Sigmoid colon (tissue), 7 donors: ENCODE results near the gene PRX. TPM values are rescaled to one million over a fixed set of nuclear protein-coding genes. Genes with fewer than 3 reads are reported as not detected.

Source experiments
- DNase-seq: peaks from one replicate; pipeline ENCODE4 v3.0.0-alpha.2; 2019
- H3K27ac ChIP-seq, 4 donors: fragments of 200-600 bp; sonication (generic); one replicate each; pipeline ENCODE4 v1.5.1; 2016 to 2019; ENCODE audit warnings: mild to moderate bottlenecking in 1 of 4
- H3K27me3 ChIP-seq, 3 donors: fragments of 200-600 bp; sonication (generic); one replicate each; pipeline ENCODE4 v1.5.1; 2019; ENCODE audit warnings: mild to moderate bottlenecking in 1 of 3
- H3K36me3 ChIP-seq, 4 donors: fragments of 200-600 bp; sonication (generic); one replicate each; pipeline ENCODE4 v1.5.1; 2016 to 2019
- H3K4me1 ChIP-seq, 4 donors: fragments of 200-600 bp; sonication (generic); one replicate each; pipeline ENCODE4 v1.5.1; 2017 to 2019
- H3K4me3 ChIP-seq, 4 donors: fragments of 200-600 bp; sonication (generic); one replicate each; pipeline ENCODE4 v1.5.1; 2017 to 2019; ENCODE audit warnings: mild to moderate bottlenecking in 2 of 4, moderate library complexity in 1 of 4
- H3K9me3 ChIP-seq, 4 donors: fragments of 200-600 bp in 3 of 4; sonication (generic) in 3 of 4; one replicate each; pipeline versions ENCODE4 v1.5.1 to v1.6.1; 2013 to 2019
- EP300 ChIP-seq, 4 donors: sonication (generic); formaldehyde crosslinking; IDR thresholded peaks; one replicate each; pipeline ENCODE4 v1.6.1; 2017; ENCODE audit warnings: antibody characterized with exemption in 4 of 4
- POLR2A ChIP-seq, 2 donors: fragments of 450-650 bp; IDR thresholded peaks; one replicate each; pipeline ENCODE4 v1.6.1; 2016; ENCODE audit warnings: antibody characterized with exemption in 2 of 2, mild to moderate bottlenecking in 2 of 2, moderate library complexity in 2 of 2
- POLR2AphosphoS5 ChIP-seq, 4 donors: sonication (generic); formaldehyde crosslinking; IDR thresholded peaks; one replicate each; pipeline ENCODE4 v1.6.1; 2017; ENCODE audit warnings: antibody characterized with exemption in 4 of 4
- WGBS, 2 donors: extraction: QIAGEN DNeasy Blood & Tissue Kit; methylation state at CpG; one replicate each; pipeline ENCODE4 v1.1.7; 2013; 5-methylcytosine and 5-hydroxymethylcytosine counted together
- intact Hi-C: fragments of 100-400 bp; cut with DNase I; formaldehyde crosslinking; loops from one replicate; pipeline ENCODE4 v1.15.1; 2023
- polyA plus RNA-seq, 3 donors: library from polyadenylated mRNA; stranded (reverse); fragments of 200-250 nt; gene quantifications; one replicate each; pipeline ENCODE4 v1.2.3, GENCODE V29; 2013
- total RNA-seq, 4 donors: library from RNA; depleted of rRNA; stranded (reverse); fragments of >200 nt; gene quantifications; one replicate each; pipeline ENCODE4 v1.1.0, GENCODE V29; 2016
- TF ChIP-seq, protein P1 (sequence below), 4 experiments: fragments of 450-650 bp in 3 of 4; fragments of 200-600 bp in 1 of 4; IDR thresholded peaks; one replicate each; pipeline ENCODE4 v1.5.1; 2016 to 2019; ENCODE audit warnings: antibody characterized with exemption in 4 of 4, mild to moderate bottlenecking in 3 of 4, moderate library complexity in 2 of 4
- donor health status: healthy with polysubstance abuse.
- donor health status: Bipolar disorder and iron deficiency.
- donor health status: healthy.

Gene PRX
- total and polyA plus RNA-seq, 7 donors, result 0.69 to 8.6 (median 3.5) TPM

DNA sequence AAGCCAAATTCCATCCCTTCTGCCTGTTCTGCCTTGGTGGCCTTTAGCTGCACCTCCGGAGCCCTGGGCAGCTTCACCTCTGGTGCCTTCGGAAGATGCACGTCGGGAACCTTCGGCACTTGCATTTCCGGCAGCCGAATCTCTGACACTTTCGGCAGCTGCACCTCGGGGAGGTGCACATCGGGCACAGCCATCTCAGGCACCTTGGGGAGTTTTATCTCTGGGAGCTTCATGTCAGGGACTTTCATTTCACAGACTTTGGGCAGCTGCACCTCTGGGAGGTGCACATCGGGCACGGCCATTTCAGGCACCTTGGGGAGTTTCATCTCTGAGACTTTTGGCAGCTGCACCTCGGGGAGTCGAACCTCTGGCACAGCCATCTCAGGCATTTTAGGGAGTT lies 17.2 kb downstream of the PRX start:
- 89 to 90% methylated on average over 14 of the region's 14 CpGs for WGBS, 2 donors
- no peak overlapping the region for H3K4me3 ChIP-seq
- no peak for DNase-seq
- no peaks in the 10 kb centered on the region for H3K9me3 ChIP-seq
- intact Hi-C loops, result no loop called here
- no peak overlapping the region for H3K27ac ChIP-seq
- H3K4me1 ChIP-seq, result no peaks in the 10 kb centered on the region
- TF ChIP-seq, protein P1, sequence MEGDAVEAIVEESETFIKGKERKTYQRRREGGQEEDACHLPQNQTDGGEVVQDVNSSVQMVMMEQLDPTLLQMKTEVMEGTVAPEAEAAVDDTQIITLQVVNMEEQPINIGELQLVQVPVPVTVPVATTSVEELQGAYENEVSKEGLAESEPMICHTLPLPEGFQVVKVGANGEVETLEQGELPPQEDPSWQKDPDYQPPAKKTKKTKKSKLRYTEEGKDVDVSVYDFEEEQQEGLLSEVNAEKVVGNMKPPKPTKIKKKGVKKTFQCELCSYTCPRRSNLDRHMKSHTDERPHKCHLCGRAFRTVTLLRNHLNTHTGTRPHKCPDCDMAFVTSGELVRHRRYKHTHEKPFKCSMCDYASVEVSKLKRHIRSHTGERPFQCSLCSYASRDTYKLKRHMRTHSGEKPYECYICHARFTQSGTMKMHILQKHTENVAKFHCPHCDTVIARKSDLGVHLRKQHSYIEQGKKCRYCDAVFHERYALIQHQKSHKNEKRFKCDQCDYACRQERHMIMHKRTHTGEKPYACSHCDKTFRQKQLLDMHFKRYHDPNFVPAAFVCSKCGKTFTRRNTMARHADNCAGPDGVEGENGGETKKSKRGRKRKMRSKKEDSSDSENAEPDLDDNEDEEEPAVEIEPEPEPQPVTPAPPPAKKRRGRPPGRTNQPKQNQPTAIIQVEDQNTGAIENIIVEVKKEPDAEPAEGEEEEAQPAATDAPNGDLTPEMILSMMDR (IDR thresholded peaks at IDR 0.05), result no peak
- TF ChIP-seq POLR2A (IDR thresholded peaks at IDR 0.05) (no peak), POLR2AphosphoS5 (IDR thresholded peaks at IDR 0.05) (no peak), EP300 (IDR thresholded peaks at IDR 0.05) (no peak)
- H3K27me3 ChIP-seq, result no peaks in the 10 kb centered on the region
- no peaks in the 10 kb centered on the region for H3K36me3 ChIP-seq

DNA sequence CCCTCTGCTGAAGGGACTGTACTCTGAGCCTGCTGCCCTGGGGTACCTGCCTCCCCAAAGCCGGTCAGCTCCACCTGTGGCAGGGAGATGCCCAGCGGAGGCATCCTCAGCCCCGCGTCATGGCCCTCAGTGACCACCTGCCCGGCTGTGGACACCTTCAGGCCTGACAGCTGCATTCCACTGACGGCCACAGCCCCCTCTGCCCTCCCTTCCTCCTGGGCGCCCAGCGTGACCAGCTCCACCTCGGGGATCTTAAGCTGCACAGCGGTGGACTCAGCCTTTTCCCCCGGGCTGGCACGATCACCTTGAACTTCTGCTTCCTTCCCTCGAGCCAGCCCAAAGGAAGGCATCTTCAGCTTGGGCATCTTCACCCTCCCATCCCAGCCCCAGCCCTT lies 18.4 kb downstream of the PRX start:
- H3K4me1 ChIP-seq, result no peaks in the 10 kb centered on the region
- H3K36me3 ChIP-seq, result no peaks in the 10 kb centered on the region
- intact Hi-C loops, result no loop called here
- H3K4me3 ChIP-seq, result no peak overlapping the region
- H3K9me3 ChIP-seq, result no peaks in the 10 kb centered on the region
- H3K27me3 ChIP-seq, result no peaks in the 10 kb centered on the region
- TF ChIP-seq POLR2AphosphoS5 (IDR thresholded peaks at IDR 0.05) (no peak), POLR2A (IDR thresholded peaks at IDR 0.05) (no peak), EP300 (IDR thresholded peaks at IDR 0.05) (no peak)
- TF ChIP-seq, protein P1 (IDR thresholded peaks at IDR 0.05), result no peak
- no peak overlapping the region for H3K27ac ChIP-seq
- 76 to 77% methylated on average over 13 of the region's 13 CpGs for WGBS, 2 donors
- DNase-seq, result no peak

DNA sequence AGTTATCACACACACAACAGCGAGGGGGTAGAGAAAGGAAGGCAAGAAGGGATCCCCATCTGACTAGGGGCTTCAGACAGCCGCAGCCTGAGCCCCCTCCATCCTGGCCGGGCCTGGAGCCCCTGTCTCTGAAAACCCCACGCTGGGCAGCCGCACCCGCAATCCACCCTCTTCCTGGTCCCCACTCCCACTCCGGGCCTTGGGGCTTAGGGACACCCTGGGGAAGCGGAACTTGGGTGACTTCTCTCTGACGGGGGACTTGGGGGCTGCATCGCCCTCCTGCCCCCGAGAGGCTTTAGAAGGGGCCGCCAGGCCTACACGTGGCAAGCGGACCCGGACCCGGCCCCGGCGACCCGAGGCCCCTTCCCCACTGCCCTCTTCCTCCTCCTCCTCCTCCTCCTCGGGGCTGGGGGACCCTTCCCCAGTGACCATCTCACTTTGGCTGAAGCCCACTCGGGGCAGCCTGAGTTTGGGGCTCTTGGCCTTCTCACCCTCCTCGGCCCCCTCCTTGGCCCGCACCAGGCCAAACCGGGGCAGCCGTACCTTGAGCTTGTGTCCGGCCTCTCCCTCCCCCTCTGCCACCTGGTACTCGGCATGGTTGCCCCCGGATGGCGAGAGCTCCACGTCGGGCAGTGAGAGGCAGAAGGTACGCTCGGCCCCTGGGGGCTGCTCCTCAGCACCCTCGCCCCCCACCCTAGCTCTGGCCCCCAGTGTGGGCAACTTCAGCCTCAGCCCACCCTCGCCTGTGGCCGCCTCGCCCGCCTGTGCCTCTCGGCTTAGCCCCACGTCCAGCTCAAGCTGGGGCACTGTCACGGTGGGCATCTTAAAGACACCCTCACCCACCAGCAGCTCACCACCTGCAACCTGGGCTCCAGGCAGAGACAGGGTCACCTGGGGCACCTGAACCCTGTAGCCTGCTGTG lies 19.0 kb downstream of the PRX start:
- no peaks in the 10 kb centered on the region for H3K27me3 ChIP-seq
- no peaks in the 10 kb centered on the region for H3K36me3 ChIP-seq
- H3K4me3 ChIP-seq, result no peak overlapping the region
- WGBS, 2 donors, result 92 to 93% methylated on average over 41 of the region's 41 CpGs
- H3K9me3 ChIP-seq, result no peaks in the 10 kb centered on the region
- H3K4me1 ChIP-seq, result no peaks in the 10 kb centered on the region
- TF ChIP-seq EP300 (IDR thresholded peaks at IDR 0.05), result no peak
- intact Hi-C loops, result no loop called here
- DNase-seq, result no peak
- no peak overlapping the region for H3K27ac ChIP-seq

DNA sequence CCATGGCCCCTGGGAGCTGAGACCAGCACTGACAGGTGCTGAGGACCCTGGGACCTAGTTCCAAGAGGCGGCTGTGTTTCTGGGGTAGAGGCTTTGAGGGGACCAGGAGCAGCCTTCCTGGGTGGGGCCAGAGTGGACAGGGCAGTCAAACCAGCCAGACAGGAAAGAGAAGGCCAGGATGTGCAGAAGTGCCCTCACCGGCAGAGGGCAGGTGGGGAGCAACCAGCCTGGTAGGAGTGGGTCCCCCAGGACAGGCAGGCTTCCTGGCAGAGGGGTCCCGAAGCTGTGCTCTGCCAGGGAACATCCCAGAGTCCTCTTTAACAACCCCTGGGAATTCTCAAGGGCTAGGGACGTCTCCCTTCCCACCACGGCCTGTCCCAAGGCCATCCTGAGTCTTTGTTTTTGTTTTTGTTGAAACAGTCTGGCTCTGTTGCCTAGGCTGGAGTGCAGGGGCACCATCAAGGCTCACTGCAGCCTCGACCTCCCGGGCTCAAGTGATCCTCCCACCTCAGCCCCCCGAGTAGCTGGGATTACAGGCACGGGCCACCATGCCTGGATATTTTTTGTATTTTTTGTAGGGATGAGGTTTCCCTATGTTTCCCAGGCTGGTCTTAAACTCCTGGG lies 20.2 kb downstream of the PRX start:
- intact Hi-C loops, result no loop called here
- Histone ChIP-seq H3K36me3 (no peaks in the 10 kb centered on the region), H3K9me3 (no peaks in the 10 kb centered on the region), H3K27ac (no peak overlapping the region), H3K4me1 (no peaks in the 10 kb centered on the region), H3K27me3 (no peaks in the 10 kb centered on the region), H3K4me3 (no peak overlapping the region)
- TF ChIP-seq, protein P1 (IDR thresholded peaks at IDR 0.05), result peak in 1 of 4 experiments; percentile 11
- TF ChIP-seq EP300 (IDR thresholded peaks at IDR 0.05), result no peak
- TF ChIP-seq POLR2A (IDR thresholded peaks at IDR 0.05), result no peak
- WGBS, 2 donors, result 33 to 61% methylated on average over 9 of the region's 9 CpGs
- no peak for DNase-seq

DNA sequence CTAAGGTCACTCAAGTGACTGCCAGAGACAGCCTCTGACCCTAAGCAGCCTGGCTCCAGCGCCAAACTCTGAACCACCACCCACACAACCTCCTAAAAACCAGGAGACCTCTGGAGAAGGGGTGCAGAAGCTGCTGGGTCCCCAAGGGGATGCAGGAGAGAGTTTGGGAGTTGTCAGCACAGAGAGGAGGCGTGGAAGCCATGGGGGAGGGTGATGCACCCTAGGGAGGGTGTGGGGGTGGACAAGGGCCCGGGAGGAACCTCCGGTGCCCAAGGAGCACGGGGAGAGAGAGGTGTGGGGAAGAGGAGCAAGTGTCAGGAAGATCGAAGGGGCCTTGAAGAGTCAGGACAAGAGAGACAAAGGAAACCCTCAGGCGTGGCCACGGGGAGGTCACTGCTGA lies 21.1 kb downstream of the PRX start:
- intact Hi-C loops, result no loop called here
- 78 to 83% methylated on average over 8 of the region's 8 CpGs for WGBS, 2 donors
- DNase-seq, result no peak

More for the DNA sequence above, 21.1 kb downstream of the PRX start:
- no peak overlapping the region for H3K27ac ChIP-seq
- no peak for TF ChIP-seq POLR2A (IDR thresholded peaks at IDR 0.05)
- TF ChIP-seq, protein P1 (IDR thresholded peaks at IDR 0.05), result no peak
- no peak for TF ChIP-seq EP300 (IDR thresholded peaks at IDR 0.05)
- no peak for TF ChIP-seq POLR2AphosphoS5 (IDR thresholded peaks at IDR 0.05)
- H3K4me3 ChIP-seq, result no peak overlapping the region
- H3K36me3 ChIP-seq, result no peaks in the 10 kb centered on the region
- no peaks in the 10 kb centered on the region for H3K27me3 ChIP-seq
- H3K9me3 ChIP-seq, result no peaks in the 10 kb centered on the region
- no peaks in the 10 kb centered on the region for H3K4me1 ChIP-seq
